Activated T-helper 17 cell treated with anti-CD3 and anti-CD28 coated beads, Interleukin-2, amount 50 U/mL, for 72 hours (primary cell): ENCODE results near the gene MICU1. TPM values are rescaled to one million over a fixed set of nuclear protein-coding genes. Genes with fewer than 3 reads are reported as not detected.
"Not testable (repeated sequence)": the region's sequence is repeated elsewhere in the genome, so short reads cannot be mapped to it uniquely, and the experiment has no call there.

Source experiments
- ATAC-seq: fragments of 150-1000 bp; cut with Tn5 transposase; replicated peaks from 2 replicates; pipeline ENCODE4 v1.10.0; 2021; ENCODE audit warnings: mild to moderate bottlenecking, moderate library complexity
- H3K27ac Mint-ChIP-seq: one replicate; pipeline ENCODE4 v1.8.0; 2022; ENCODE audit warnings: mixed read lengths
- H3K27me3 Mint-ChIP-seq: one replicate; pipeline ENCODE4 v1.8.0; 2022; ENCODE audit warnings: mixed read lengths
- H3K36me3 Mint-ChIP-seq: one replicate; pipeline ENCODE4 v1.8.0; 2022; ENCODE audit warnings: low read depth, mild to moderate bottlenecking, mixed read lengths
- H3K4me1 Mint-ChIP-seq: one replicate; pipeline ENCODE4 v1.8.0; 2022; ENCODE audit warnings: mixed read lengths
- H3K4me3 Mint-ChIP-seq: one replicate; pipeline ENCODE4 v1.8.0; 2022; ENCODE audit warnings: mild to moderate bottlenecking, mixed read lengths
- H3K9me3 Mint-ChIP-seq: one replicate; pipeline ENCODE4 v1.8.0; 2022; ENCODE audit warnings: mixed read lengths
- total RNA-seq, 2 donors: library from RNA; stranded (reverse); gene quantifications; one replicate each; pipeline ENCODE4 v1.2.3, GENCODE V29; 2022

The MICU1 gene
- total RNA-seq, 2 donors from 2014 or later: 31.4 to 36.6 TPM

DNA sequence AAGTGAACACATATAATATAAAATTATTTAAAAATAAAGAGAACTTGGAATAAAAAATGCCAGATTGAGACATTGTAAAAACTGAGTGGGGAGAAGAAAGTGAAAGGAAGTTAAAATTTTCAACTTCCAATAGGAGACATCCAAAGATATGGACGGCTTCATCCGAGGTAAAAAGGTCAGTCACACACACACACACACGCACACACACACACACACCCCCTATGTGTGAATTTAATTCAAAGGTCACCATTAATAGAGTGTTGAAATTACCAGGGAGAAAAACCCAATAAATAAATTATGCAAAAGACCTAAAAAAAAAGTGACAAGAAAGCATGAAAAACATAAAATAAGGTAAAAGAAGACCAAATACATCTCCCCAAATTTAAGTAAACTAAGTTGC, 140.2 kb downstream of the MICU1 start:
- H3K9me3 Mint-ChIP-seq: no peaks in the 10 kb centered on the region
- no peak overlapping the region for H3K27ac Mint-ChIP-seq

DNA sequence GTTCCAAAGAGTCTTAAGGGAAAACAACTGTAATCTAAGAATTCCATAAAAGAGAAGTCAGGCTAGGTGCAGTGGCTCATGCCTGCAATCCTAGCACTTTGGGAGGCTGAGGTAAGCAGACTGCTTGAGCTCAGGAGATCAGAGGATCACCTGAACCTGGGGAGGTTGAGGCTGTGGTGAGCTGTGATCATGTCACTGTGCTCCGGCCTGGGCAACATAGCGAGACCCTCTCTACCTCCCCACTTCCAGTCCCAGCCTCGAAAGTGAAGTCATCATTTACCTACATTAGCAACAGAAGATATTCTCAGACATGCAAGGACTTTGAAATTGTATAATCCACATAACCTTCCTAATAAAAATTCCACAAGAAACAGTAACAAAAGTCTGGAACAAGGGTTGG, 141.4 kb downstream of the MICU1 start:
- Mint-ChIP-seq H3K36me3 (no peaks in the 10 kb centered on the region), H3K4me3 (no peak overlapping the region), H3K27me3 (no peaks in the 10 kb centered on the region), H3K4me1 (no peaks in the 10 kb centered on the region), H3K9me3 (no peaks in the 10 kb centered on the region), H3K27ac (no peak overlapping the region)
- no peak for ATAC-seq

More for the DNA sequence above, 140.2 kb downstream of the MICU1 start:
- Mint-ChIP-seq H3K27me3 (no peaks in the 10 kb centered on the region), H3K4me1 (no peaks in the 10 kb centered on the region), H3K4me3 (no peak overlapping the region), H3K36me3 (no peaks in the 10 kb centered on the region)
- ATAC-seq: no peak

DNA sequence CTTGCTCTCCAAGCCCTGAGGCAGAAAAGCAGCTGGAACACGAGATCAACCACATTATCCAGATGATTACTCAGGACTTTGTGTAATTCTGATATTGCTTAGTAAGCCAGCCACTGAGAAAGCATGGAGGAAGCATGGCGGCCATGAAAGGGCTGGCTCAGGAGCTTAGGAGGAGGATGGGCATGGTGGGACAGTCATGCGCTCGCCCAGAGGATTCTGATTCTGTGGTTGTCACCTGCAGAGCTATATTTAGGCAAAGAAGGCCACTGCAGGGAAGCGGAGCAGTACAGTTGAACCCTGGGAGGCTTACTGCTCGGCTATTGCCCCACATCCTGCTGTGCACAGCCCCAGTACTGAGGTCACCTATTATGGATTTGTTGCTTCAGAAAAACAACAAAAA, 142.4 kb downstream of the MICU1 start:
- no peaks in the 10 kb centered on the region for H3K36me3 Mint-ChIP-seq
- no peaks in the 10 kb centered on the region for H3K27me3 Mint-ChIP-seq
- no peak overlapping the region for H3K27ac Mint-ChIP-seq
- no peaks in the 10 kb centered on the region for H3K9me3 Mint-ChIP-seq
- H3K4me3 Mint-ChIP-seq: no peak overlapping the region
- ATAC-seq: no peak
- no peaks in the 10 kb centered on the region for H3K4me1 Mint-ChIP-seq

DNA sequence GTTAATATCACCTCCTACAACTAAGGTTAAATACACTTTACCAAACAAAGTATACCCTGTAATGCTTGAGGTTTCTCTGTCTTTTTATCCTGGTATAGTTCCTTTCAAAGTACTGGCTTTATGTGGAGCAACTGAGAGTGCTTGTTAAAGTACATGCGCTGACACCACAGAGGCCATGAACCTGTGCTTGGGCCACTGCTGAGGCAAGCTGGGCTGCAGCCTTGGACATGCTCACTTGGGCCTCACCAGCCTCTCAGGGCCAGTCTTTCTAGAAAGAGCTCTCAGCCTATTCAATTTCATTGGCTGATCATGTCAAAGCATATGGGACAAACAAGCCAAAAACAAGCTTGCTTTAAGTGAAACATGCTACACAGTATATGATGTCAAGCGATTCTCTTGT, 145.0 kb downstream of the MICU1 start:
- no peak for ATAC-seq
- H3K4me1 Mint-ChIP-seq: no peaks in the 10 kb centered on the region
- peaks cover 18% of the 10 kb centered on the region for H3K36me3 Mint-ChIP-seq
- no peak overlapping the region for H3K4me3 Mint-ChIP-seq
- H3K27me3 Mint-ChIP-seq: no peaks in the 10 kb centered on the region
- H3K9me3 Mint-ChIP-seq: no peaks in the 10 kb centered on the region
- H3K27ac Mint-ChIP-seq: no peak overlapping the region

DNA sequence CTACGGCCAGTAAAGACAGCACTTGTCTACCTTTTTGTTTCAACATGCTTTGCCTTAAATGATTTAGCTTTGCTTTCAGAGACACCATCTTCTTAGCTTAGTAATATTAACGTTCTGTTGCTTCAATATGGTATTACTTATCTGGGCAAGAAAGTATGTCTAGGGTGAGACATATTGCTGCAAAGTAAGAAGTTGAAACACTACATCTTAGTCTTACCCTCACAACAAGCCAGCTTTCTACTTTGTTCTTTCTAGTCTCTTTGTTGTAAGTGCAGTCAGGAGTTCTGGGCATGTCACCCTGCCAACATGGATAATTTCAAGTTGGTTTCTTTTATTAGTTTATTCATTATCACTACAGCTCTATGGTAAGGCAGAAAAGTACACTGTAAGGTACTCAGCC, 148.4 kb downstream of the MICU1 start:
- Mint-ChIP-seq H3K36me3 (peaks cover 46% of the 10 kb centered on the region), H3K27me3 (no peaks in the 10 kb centered on the region), H3K27ac (no peak overlapping the region), H3K9me3 (no peaks in the 10 kb centered on the region), H3K4me3 (no peak overlapping the region), H3K4me1 (no peaks in the 10 kb centered on the region)
- ATAC-seq: no peak

DNA sequence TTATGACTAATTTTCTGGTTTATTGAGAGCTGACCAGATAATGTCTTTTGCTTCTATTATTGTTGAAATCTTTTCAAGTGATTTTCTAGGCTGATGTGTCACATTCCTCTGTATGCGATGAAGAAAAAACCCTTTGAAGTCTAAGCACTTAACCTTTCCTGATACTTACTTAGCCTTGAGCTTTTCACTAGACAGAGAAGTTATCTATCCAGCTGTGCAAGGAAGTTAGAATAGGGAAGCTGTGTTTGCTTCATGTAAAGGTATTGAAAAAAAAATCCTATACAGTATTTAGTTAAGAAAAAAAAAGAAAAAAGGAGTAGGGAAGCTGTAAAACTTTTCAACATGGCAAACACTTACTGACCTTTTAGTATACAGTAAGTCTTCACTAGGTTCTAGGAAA, 153.6 kb downstream of the MICU1 start:
- H3K27me3 Mint-ChIP-seq: no peaks in the 10 kb centered on the region
- H3K27ac Mint-ChIP-seq: no peak overlapping the region
- no peaks in the 10 kb centered on the region for H3K4me1 Mint-ChIP-seq
- ATAC-seq: no peak
- H3K9me3 Mint-ChIP-seq: no peaks in the 10 kb centered on the region
- H3K4me3 Mint-ChIP-seq: no peak overlapping the region
- peaks cover 71% of the 10 kb centered on the region for H3K36me3 Mint-ChIP-seq

DNA sequence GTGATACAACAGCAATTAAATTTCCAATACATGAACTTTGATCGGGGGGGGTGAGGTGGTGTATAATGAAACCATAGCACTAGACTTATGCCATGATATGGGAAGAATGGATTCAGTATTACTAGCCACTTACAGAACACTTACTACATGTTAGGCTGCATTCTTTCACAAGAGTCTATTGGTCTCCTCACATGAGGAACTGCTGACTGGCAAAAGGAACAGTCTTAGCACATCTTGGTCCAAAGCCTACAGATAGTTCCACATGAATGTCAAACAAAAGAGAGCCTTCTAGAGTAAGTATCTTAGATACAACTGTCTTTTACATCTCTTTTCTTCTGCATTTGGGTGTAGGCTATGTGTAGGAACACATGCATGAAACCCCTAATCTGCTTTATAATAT, 155.2 kb downstream of the MICU1 start:
- H3K36me3 Mint-ChIP-seq: peaks cover 57% of the 10 kb centered on the region
- H3K9me3 Mint-ChIP-seq: no peaks in the 10 kb centered on the region
- no peaks in the 10 kb centered on the region for H3K27me3 Mint-ChIP-seq
- no peak overlapping the region for H3K27ac Mint-ChIP-seq
- H3K4me3 Mint-ChIP-seq: no peak overlapping the region
- H3K4me1 Mint-ChIP-seq: no peaks in the 10 kb centered on the region
- no peak for ATAC-seq

DNA sequence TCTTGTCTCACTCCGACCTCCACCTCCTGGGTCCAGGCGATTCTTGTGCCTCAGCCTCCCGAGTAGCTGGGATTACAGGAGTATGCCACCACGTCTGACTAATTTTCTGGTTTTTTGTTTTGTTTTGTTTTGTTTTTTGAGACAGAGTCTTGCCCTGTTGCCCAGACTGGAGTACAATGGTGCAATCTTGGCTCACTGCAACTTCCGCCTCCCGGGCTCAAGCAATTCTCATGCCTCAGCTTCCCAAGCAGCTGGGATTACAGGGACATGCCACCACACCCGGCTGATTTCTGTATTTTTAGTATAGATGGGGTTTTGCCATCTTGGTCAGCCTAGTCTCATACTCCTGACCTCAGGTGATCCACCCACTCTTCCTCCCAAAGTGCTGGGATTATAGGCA, 158.8 kb downstream of the MICU1 start:
- not testable (repeated sequence) for H3K4me1 Mint-ChIP-seq, ATAC-seq, H3K27ac Mint-ChIP-seq, H3K27me3 Mint-ChIP-seq, H3K4me3 Mint-ChIP-seq, H3K9me3 Mint-ChIP-seq
- H3K36me3 Mint-ChIP-seq: peaks cover 36% of the 10 kb centered on the region

DNA sequence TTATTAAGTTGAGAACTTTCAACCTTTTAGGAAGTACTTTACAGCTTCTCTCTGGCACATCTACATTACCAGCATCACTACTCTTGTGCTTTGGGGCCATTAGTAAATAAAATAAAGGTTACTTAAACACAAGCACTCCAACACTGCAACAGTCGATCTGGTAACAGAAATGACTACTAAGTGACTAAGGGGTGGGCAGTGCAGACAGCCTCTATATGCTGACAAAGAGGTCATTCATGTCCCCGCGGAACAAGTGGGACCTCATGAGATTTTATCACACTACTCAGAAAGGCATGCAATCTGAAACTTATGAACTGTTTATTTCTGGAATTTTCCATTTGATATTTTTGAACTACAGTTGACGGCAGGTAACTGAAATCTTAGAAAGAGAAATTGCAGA, 159.9 kb downstream of the MICU1 start:
- Mint-ChIP-seq H3K4me3 (no peak overlapping the region), H3K27me3 (no peaks in the 10 kb centered on the region), H3K27ac (no peak overlapping the region), H3K9me3 (no peaks in the 10 kb centered on the region), H3K36me3 (peaks cover 26% of the 10 kb centered on the region), H3K4me1 (no peaks in the 10 kb centered on the region)
- ATAC-seq: no peak

DNA sequence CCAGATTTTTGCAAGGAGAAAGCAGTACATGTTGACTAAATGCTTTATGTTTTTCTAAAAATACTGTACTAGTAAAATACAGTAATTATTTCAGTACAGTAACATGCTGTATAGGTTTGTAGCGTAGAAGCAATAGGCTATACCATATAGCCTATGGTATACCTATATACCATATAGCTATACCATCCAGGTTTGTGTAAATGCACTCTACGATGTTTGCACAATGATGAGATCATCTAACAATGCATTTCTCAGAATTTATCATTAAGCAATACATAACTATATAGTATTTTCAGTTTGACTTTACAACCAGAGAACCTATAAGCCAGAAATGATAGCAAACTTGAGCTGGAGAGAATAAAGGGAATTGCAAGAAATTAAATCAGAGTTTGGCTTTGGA, 161.4 kb downstream of the MICU1 start:
- Mint-ChIP-seq H3K4me1 (no peaks in the 10 kb centered on the region), H3K36me3 (peaks cover 15% of the 10 kb centered on the region), H3K4me3 (no peak overlapping the region), H3K27ac (no peak overlapping the region), H3K9me3 (no peaks in the 10 kb centered on the region), H3K27me3 (no peaks in the 10 kb centered on the region)
- no peak for ATAC-seq

DNA sequence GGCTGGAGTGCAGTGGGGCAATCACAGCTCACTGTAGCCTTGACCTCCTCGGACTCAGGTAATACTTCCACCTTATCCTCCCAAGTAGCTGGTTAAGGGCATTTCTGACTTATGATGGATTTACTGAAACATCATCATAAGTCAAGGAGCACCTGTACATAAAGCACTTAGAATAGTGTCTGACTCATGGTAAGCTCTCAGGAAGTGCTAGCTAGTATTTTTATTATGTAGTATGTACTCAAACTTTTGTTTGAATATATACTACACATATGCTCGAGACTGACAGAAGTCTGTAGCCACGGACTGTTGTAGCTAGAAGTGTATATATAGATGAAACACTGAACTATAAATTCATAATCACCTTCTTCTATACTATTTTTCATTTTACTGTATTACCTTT, 163.6 kb downstream of the MICU1 start:
- Mint-ChIP-seq H3K4me1 (no peaks in the 10 kb centered on the region), H3K4me3 (no peak overlapping the region), H3K27ac (no peak overlapping the region), H3K27me3 (no peaks in the 10 kb centered on the region), H3K9me3 (no peaks in the 10 kb centered on the region), H3K36me3 (peaks cover 11% of the 10 kb centered on the region)
- ATAC-seq: no peak

DNA sequence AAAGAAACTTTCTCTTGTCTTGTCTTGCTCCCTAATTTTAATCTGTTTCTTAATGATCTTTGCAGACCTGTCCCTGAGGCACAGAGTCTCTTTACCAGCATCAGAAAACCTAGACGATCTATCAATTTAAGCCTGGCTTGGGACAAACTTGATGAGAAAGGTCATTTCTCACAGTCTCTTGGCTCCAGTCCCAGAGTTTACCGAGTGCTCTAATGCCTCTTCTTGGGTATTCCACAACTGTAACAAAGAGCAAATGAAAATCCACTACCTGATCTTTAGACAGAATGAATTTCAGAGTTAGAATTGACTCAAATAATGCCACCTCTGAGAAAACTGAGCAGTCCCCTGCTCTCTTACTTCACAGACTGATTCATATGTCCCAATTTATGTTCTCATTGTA, 164.8 kb downstream of the MICU1 start:
- ATAC-seq: no peak
- H3K27ac Mint-ChIP-seq: no peak overlapping the region
- no peaks in the 10 kb centered on the region for H3K9me3 Mint-ChIP-seq
- no peaks in the 10 kb centered on the region for H3K27me3 Mint-ChIP-seq
- H3K36me3 Mint-ChIP-seq: peaks cover 11% of the 10 kb centered on the region
- no peak overlapping the region for H3K4me3 Mint-ChIP-seq
- H3K4me1 Mint-ChIP-seq: no peaks in the 10 kb centered on the region

DNA sequence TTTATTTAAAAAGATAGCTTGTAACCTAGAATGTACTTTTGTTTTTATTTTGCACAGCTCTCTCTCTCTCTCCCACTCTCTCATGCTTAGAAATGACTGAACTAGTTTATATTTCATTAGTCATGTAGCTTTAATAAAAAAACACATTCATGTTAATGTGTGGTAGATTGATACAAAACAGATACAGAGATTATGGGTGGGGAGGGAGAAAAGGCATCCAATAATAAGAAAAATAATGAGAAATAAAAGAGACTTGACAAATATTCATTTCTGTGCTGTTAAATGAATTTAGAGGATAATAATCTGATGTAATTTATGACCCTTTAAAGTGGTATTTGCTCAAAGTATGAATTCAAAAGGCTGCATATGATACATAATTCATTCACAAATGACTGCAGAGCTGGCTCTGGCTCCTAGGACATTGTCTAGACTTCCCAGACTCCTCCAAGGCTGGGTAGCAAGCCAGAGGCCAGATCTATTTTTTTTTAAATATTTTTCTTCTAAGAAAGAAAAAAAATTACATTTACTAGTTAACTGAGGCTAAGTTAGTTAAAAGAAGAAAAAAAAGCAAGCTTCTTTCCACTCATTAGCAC, 165.5 kb downstream of the MICU1 start:
- no peaks in the 10 kb centered on the region for H3K9me3 Mint-ChIP-seq
- H3K4me3 Mint-ChIP-seq: no peak overlapping the region
- peaks cover 11% of the 10 kb centered on the region for H3K36me3 Mint-ChIP-seq
- H3K4me1 Mint-ChIP-seq: no peaks in the 10 kb centered on the region
- no peak for ATAC-seq
- no peaks in the 10 kb centered on the region for H3K27me3 Mint-ChIP-seq
- no peak overlapping the region for H3K27ac Mint-ChIP-seq

DNA sequence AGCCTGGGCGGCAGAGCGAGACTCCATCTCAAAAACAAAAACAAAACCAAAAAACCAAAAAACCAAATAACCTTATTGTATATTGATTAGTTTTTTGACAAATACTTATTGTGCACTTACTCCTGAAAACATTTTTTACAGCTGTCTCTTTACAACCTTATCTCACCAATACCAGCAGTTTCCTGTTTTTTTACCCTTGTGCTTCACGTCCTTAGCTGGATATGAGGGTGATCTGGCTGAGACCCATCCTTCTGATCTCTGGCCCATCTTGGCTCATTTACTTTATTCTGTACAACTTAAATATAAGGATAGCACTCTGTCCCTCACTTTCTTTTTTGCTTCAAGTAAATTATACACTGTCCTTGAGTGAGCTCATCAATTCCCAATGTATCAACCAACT, 166.6 kb downstream of the MICU1 start:
- H3K4me1 Mint-ChIP-seq: no peaks in the 10 kb centered on the region
- ATAC-seq: no peak
- H3K9me3 Mint-ChIP-seq: no peaks in the 10 kb centered on the region
- no peak overlapping the region for H3K4me3 Mint-ChIP-seq
- peaks cover 11% of the 10 kb centered on the region for H3K36me3 Mint-ChIP-seq
- H3K27me3 Mint-ChIP-seq: no peaks in the 10 kb centered on the region
- H3K27ac Mint-ChIP-seq: no peak overlapping the region

DNA sequence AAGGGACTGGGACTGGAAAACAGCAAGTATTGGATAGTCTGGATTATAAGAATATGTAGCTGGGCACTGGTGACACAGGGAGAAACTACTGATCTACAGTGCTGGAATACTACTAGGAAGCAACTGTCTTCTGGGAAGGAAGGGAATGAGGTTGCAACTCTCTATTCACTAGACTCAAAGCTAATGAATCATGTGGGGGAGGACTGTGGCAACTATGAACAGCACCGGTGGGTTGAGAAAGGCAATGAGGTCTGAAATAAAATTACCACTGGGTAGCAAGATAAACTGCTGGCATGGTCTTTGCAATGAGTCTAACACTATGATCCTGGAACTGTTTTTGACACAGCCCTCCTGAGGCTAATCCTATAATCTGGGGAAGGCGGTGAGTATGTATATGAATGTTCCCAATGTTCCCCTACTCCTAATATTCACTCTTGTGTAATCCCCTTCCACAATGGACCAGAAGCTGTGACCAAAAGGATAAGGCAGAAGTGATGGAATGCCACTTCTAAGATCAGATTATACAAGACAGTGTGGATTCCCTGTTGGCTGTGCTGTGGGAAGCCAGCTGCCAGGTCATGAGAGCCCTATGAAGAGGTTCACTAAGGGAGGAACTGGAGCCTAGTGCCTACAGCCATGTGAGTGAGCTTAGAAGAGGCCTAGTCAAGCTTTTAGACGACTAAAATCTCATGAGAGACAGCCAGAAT, 169.8 kb downstream of the MICU1 start:
- ATAC-seq: no peak
- Mint-ChIP-seq H3K9me3 (no peaks in the 10 kb centered on the region), H3K4me1 (no peaks in the 10 kb centered on the region), H3K36me3 (no peaks in the 10 kb centered on the region), H3K4me3 (no peak overlapping the region), H3K27ac (no peak overlapping the region), H3K27me3 (no peaks in the 10 kb centered on the region)
